Endothelial cell of umbilical vein (primary cell): Measurements from ENCODE around the gene DDIT4. TPM values are rescaled to one million over a fixed set of nuclear protein-coding genes. Genes with fewer than 3 reads are reported as not detected.

Source experiments
- BruUV-seq: library from RNA; stranded (reverse); fragments of 400-500 nt; replicated peaks from 2 replicates; lab custom pipeline; 2021; lab: Mats Ljungman, UMichigan
- CTCF ChIA-PET: fragments of 300-600, 350-600 bp; sonication (Branson Sonifier 250); formaldehyde crosslinking; loops from one replicate; lab custom pipeline; 2021; ENCODE audit warnings: antibody characterized with exemption, inconsistent platforms; lab: Charles Lee
- POLR2A ChIA-PET: fragments of 300-600, 350-600 bp; sonication (Branson Sonifier 250); formaldehyde crosslinking; loops from one replicate; lab custom pipeline; 2021; ENCODE audit warnings: antibody characterized with exemption, inconsistent platforms; lab: Charles Lee
- DNase-seq: peaks from one replicate; pipeline ENCODE4 v3.0.0-alpha.2; 2011; ENCODE audit warnings: low read depth, low spot score
- FAIRE-seq: peaks from 2 replicates; lab custom pipeline; 2011; peaks lifted over from hg19 to GRCh38; lab: Jason Lieb, UNC
- H2AFZ ChIP-seq: 2 replicates; pipeline ENCODE4 v1.6.0; 2012; ENCODE audit warnings: low read depth, low read length, control low read depth, inconsistent platforms
- H3K27ac ChIP-seq: 2 replicates; pipeline ENCODE4 v1.5.1; 2011; ENCODE audit warnings: low read depth, mild to moderate bottlenecking, control low read depth, low read length, moderate library complexity; ENCODE audit not compliant: insufficient read depth
- H3K27me3 ChIP-seq, 2 experiments: 2 replicates each; pipeline versions ENCODE4 v1.6.0 to v1.6.1; 2011; ENCODE audit warnings: low read length in 2 of 2, mixed read lengths in 1 of 2; ENCODE audit not compliant: control insufficient read depth in 2 of 2, insufficient read depth in 2 of 2
- H3K36me3 ChIP-seq, 2 experiments: 2 replicates in 1 of 2; 3 replicates in 1 of 2; pipeline ENCODE4 v1.5.1; 2011; ENCODE audit warnings: low read length in 2 of 2, mild to moderate bottlenecking in 1 of 2, moderate library complexity in 1 of 2; ENCODE audit not compliant: control insufficient read depth in 2 of 2, insufficient read depth in 2 of 2; ENCODE audit errors: extremely low read depth in 1 of 2
- H3K4me1 ChIP-seq: 3 replicates; pipeline ENCODE4 v1.5.1; 2011; ENCODE audit warnings: mild to moderate bottlenecking, low read length; ENCODE audit not compliant: control insufficient read depth, insufficient read depth; ENCODE audit errors: extremely low read depth
- H3K4me2 ChIP-seq: 2 replicates; pipeline ENCODE4 v1.6.1; 2011; ENCODE audit warnings: low read length, control low read depth, mixed read lengths; ENCODE audit not compliant: insufficient read depth
- H3K4me3 ChIP-seq, 3 experiments: fragments of 200-600 bp in 1 of 3; sonication (generic), shearing (Covaris generic) in 1 of 3; replicated peaks in 1 of 3; 2 replicates each; pipeline ENCODE4 v1.5.1; 2011 to 2016; ENCODE audit warnings: control low read depth in 3 of 3, low read length in 3 of 3, mild to moderate bottlenecking in 2 of 3, inconsistent platforms in 1 of 3, low read depth in 1 of 3, moderate library complexity in 1 of 3; ENCODE audit not compliant: insufficient read depth in 1 of 3
- H3K79me2 ChIP-seq: 2 replicates; pipeline ENCODE4 v1.6.0; 2012; ENCODE audit warnings: low read length, inconsistent platforms; ENCODE audit not compliant: control insufficient read depth, insufficient read depth
- H3K9ac ChIP-seq: replicated peaks from 2 replicates; pipeline ENCODE3; 2011; ENCODE audit warnings: low read length, control low read depth; ENCODE audit not compliant: insufficient read depth; ENCODE audit errors: extremely low read depth
- H3K9me1 ChIP-seq: replicated peaks from 3 replicates; pipeline ENCODE4 v1.6.0; 2011; ENCODE audit warnings: mild to moderate bottlenecking, low read length; ENCODE audit not compliant: control insufficient read depth, insufficient read depth; ENCODE audit errors: extremely low read depth
- H3K9me3 ChIP-seq: replicated peaks from 2 replicates; pipeline ENCODE4 v1.5.1; 2012; ENCODE audit warnings: low read length, inconsistent platforms; ENCODE audit not compliant: control insufficient read depth, insufficient read depth
- H4K20me1 ChIP-seq: replicated peaks from 2 replicates; pipeline ENCODE3; 2011; ENCODE audit warnings: mild to moderate bottlenecking, low read length; ENCODE audit not compliant: control insufficient read depth, insufficient read depth; ENCODE audit errors: extremely low read depth
- CTCF ChIP-seq, 2 donors: IDR thresholded peaks; 1 replicate in 1 of 2; 2 replicates in 1 of 2; pipeline ENCODE4 v1.5.1; 2011; ENCODE audit warnings: low read length in 2 of 2, mild to moderate bottlenecking in 2 of 2, moderate library complexity in 2 of 2, control low read depth in 1 of 2, inconsistent platforms in 1 of 2, low read depth in 1 of 2; ENCODE audit not compliant: insufficient read depth in 1 of 2; ENCODE audit errors: extremely low read depth in 1 of 2
- EZH2 ChIP-seq: IDR thresholded peaks from 2 replicates; pipeline ENCODE4 v1.6.1; 2012; ENCODE audit warnings: borderline replicate concordance, low read depth, mild to moderate bottlenecking, moderate library complexity, low read length, inconsistent platforms; ENCODE audit not compliant: severe bottlenecking
- FOS ChIP-seq: IDR thresholded peaks from 2 replicates; pipeline ENCODE4 v1.6.1; 2011; ENCODE audit warnings: mild to moderate bottlenecking, low read length, moderate library complexity, borderline replicate concordance; ENCODE audit not compliant: insufficient read depth
- GATA2 ChIP-seq: IDR thresholded peaks from 2 replicates; pipeline ENCODE4 v1.7.0; 2011; ENCODE audit warnings: low read depth, mild to moderate bottlenecking, moderate library complexity, mixed read lengths, low read length; ENCODE audit not compliant: insufficient read length, insufficient read depth
- JUN ChIP-seq: IDR thresholded peaks from 2 replicates; pipeline ENCODE4 v1.6.1; 2011; ENCODE audit warnings: borderline replicate concordance, low read depth; ENCODE audit not compliant: insufficient read length, insufficient read depth
- MAX ChIP-seq: IDR thresholded peaks from 2 replicates; pipeline ENCODE4 v1.6.1; 2011; ENCODE audit not compliant: insufficient read depth, insufficient read length
- MYC ChIP-seq: IDR thresholded peaks from one replicate; pipeline ENCODE4 v1.6.1; 2011; ENCODE audit warnings: mild to moderate bottlenecking, low read depth, low read length
- POLR2A ChIP-seq: IDR thresholded peaks from 2 replicates; pipeline ENCODE4 v1.6.1; 2012; ENCODE audit warnings: low read depth, mild to moderate bottlenecking, control low read depth, low read length
- POLR2AphosphoS5 ChIP-seq: IDR thresholded peaks from 2 replicates; pipeline ENCODE4 v1.6.1; 2012; ENCODE audit warnings: low read depth, mild to moderate bottlenecking, control low read depth, low read length, moderate library complexity; ENCODE audit not compliant: insufficient read depth
- dilution Hi-C: fragments of 300-500 bp; cut with MboI; formaldehyde crosslinking; loops from one replicate; pipeline ENCODE4 v1.15.0; 2019; ENCODE audit warnings: low sequenced_read_pairs; ENCODE audit not compliant: extremely low pct_ligation_motif_present
- intact Hi-C: fragments of 100-400 bp; cut with micrococcal nuclease; formaldehyde crosslinking; loops from one replicate; pipeline ENCODE4 v1.10.0; 2022
- polyA plus RNA-seq, 4 experiments: library from polyadenylated mRNA; depleted of rRNA in 3 of 4; stranded (reverse) in 3 of 4; unstranded in 1 of 4; fragments of >200 nt; gene quantifications; 2 replicates each; pipeline versions ENCODE4 v1.2.1 to v1.2.3, GENCODE V29; 2011 to 2012; ENCODE audit warnings: missing spikeins in 1 of 4
- total RNA-seq: library from RNA; stranded (reverse); gene quantifications from 2 replicates; pipeline ENCODE4 v1.2.3, GENCODE V29; 2021

The DDIT4 gene
- total and polyA plus RNA-seq, 2 donors (not counting 3 experiments of a cell fraction or from before 2014, with no cell fraction given): 60.4 to 65.3 TPM

DNA sequence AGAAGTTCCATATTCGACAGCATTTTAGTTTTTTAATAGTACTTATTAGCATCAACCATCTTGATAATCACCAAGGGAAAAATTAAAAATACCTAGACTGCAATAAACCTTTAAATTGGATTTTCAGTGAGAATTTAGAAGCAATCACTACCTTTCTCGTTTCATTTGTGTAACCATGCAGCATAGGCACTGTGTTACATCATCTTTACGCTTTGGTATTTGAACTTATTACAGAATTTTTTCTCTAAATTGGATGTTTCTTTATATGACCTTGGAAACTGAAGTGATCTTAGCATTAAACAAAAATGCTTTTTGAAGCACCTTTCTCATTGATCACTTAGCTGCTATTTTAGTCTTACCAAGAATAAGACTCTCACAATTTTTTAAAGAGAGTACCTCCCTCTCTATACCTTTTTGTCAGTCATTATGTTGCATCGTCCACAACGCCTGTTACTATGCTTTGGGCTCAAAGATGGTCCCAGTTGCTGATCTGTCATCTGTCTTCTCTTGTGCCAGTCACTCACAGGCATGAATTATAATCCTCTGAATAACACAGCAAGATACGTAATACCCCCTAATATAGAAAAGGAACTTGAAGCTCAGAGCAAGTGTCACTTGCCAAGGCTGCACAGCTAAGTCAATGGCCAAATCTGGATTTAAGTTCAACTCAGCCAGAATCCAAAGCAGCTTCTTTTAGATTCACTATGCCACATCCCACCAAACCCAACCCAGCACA, 38.0 kb upstream of the DDIT4 start:
- no peak overlapping the region for H3K4me2 ChIP-seq
- dilution Hi-C loops (no loop called here), intact Hi-C loops (no loop called here)
- FAIRE-seq (no peak), DNase-seq (no peak)
- no peaks in the 10 kb centered on the region for H4K20me1 ChIP-seq
- no peak overlapping the region for H2AFZ ChIP-seq
- no peaks in the 10 kb centered on the region for H3K79me2 ChIP-seq
- no peak overlapping the region for H3K9ac ChIP-seq
- H3K9me1 ChIP-seq: no peaks in the 10 kb centered on the region
- no peak overlapping the region for H3K27ac ChIP-seq
- ChIA-PET POLR2A (interaction anchor here (0.7 kb wide), 1 partner anchor 85 kb away, joined by 4 read pairs; no protein-coding TSS in a partner anchor), CTCF (interaction anchor here (0.8 to 3.2 kb wide), 3 partner anchors 12 to 109 kb away, joined by 3 to 11 read pairs (median 7); no protein-coding TSS in a partner anchor)
- H3K9me3 ChIP-seq: no peaks in the 10 kb centered on the region
- H3K36me3 ChIP-seq: peaks cover 0 to 4% of the 10 kb centered on the region in 2 experiments
- TF ChIP-seq FOS (no peak), POLR2A (no peak), MYC (no peak), POLR2AphosphoS5 (no peak), GATA2 (no peak), JUN (no peak), MAX (no peak), EZH2 (no peak), CTCF (IDR thresholded peaks at IDR 0.05; ENCODE audit: extremely low read depth in 1 of 2, insufficient read depth in 1 of 2, low read depth in 1 of 2, low read length in 2 of 2) (no peak)
- no peaks in the 10 kb centered on the region for H3K4me1 ChIP-seq
- no peaks in the 10 kb centered on the region for H3K27me3 ChIP-seq
- no TSS peak for BruUV-seq
- H3K4me3 ChIP-seq: no peak overlapping the region
